HepG2 (cell line): Measurements from ENCODE around the gene OR5B12. TPM values are rescaled to one million over a fixed set of nuclear protein-coding genes. Genes with fewer than 3 reads are reported as not detected.

Source experiments
- ATAC-seq: fragments of 200-7000 bp; cut with Tn5 transposase; 3 replicates; pipeline ENCODE4 v1.9.1; 2020; ENCODE audit warnings: mild to moderate bottlenecking, moderate library complexity
- BruUV-seq: library from RNA; stranded (reverse); fragments of 400-500 nt; replicated peaks from 2 replicates; lab custom pipeline; 2021; lab: Mats Ljungman, UMichigan
- CTCF ChIA-PET: fragments of 300-600 bp; formaldehyde crosslinking; extraction: SDS; loops from one replicate; lab custom pipeline; 2021; ENCODE audit warnings: low total read pairs, inconsistent platforms, low intra/inter-chr PET ratio; lab: Yijun Ruan, JAX
- POLR2A ChIA-PET: fragments of 350-600 bp; sonication (Branson Sonifier 250); formaldehyde crosslinking; loops from one replicate; lab custom pipeline; 2020; ENCODE audit warnings: antibody characterized with exemption, inconsistent platforms; lab: Yijun Ruan, JAX
- DNase-seq: peaks from one replicate; pipeline ENCODE4 v3.0.0-alpha.2; 2015; ENCODE audit warnings: low spot score
- FAIRE-seq: peaks from 3 replicates; lab custom pipeline; 2011; peaks lifted over from hg19 to GRCh38; lab: Jason Lieb, UNC
- H2AFZ ChIP-seq: one replicate; pipeline ENCODE4 v1.6.1; 2011; ENCODE audit warnings: low read length, inconsistent platforms
- H3K27ac ChIP-seq: fragments of 300-600 bp; 3 replicates; pipeline ENCODE4 v1.8.0; 2011; ENCODE audit warnings: mixed run types, mild to moderate bottlenecking, mixed read lengths, low read length, inconsistent platforms; ENCODE audit not compliant: insufficient read depth; ENCODE audit errors: extremely low read length
- H3K27me3 ChIP-seq, 2 experiments: fragments of 200-600 bp in 1 of 2; 2 replicates in 1 of 2; 3 replicates in 1 of 2; pipeline versions ENCODE4 v1.6.0 to v1.8.0; 2011; ENCODE audit warnings: low read length in 2 of 2, mild to moderate bottlenecking in 2 of 2, moderate library complexity in 2 of 2, inconsistent platforms in 1 of 2; ENCODE audit not compliant: insufficient read depth in 2 of 2, control insufficient read depth in 1 of 2
- H3K36me3 ChIP-seq, 2 experiments: fragments of 200-600 bp in 1 of 2; replicated peaks in 1 of 2; 2 replicates in 1 of 2; 3 replicates in 1 of 2; pipeline versions ENCODE4 v1.5.1 to v1.8.0; 2011; ENCODE audit warnings: low read length in 2 of 2, inconsistent platforms in 1 of 2; ENCODE audit not compliant: insufficient read depth in 2 of 2, control insufficient read depth in 1 of 2
- H3K4me1 ChIP-seq: 2 replicates; pipeline ENCODE4 v1.5.1; 2012; ENCODE audit warnings: low read length, inconsistent platforms; ENCODE audit not compliant: insufficient read depth
- H3K4me2 ChIP-seq: 2 replicates; pipeline ENCODE4 v1.6.0; 2011; ENCODE audit warnings: low read depth, low read length, inconsistent platforms
- H3K4me3 ChIP-seq, 3 experiments: fragments of 200-600 bp in 1 of 3; sonication (generic), shearing (Covaris generic) in 1 of 3; replicated peaks in 1 of 3; 2 replicates each; pipeline ENCODE4 v1.5.1; 2011 to 2016; ENCODE audit warnings: low read length in 3 of 3, inconsistent platforms in 2 of 3, low read depth in 2 of 3, mild to moderate bottlenecking in 2 of 3, control low read depth in 1 of 3, mixed read lengths in 1 of 3; ENCODE audit not compliant: insufficient read depth in 1 of 3
- H3K79me2 ChIP-seq: one replicate; pipeline ENCODE4 v1.6.1; 2011; ENCODE audit warnings: low read length, inconsistent platforms; ENCODE audit not compliant: insufficient read depth
- H3K9ac ChIP-seq: 2 replicates; pipeline ENCODE4 v1.6.0; 2011; ENCODE audit warnings: mild to moderate bottlenecking, low read depth, low read length, inconsistent platforms; ENCODE audit not compliant: insufficient read depth
- H3K9me3 ChIP-seq: 2 replicates; pipeline ENCODE4 v1.5.1; 2012; ENCODE audit warnings: mild to moderate bottlenecking, low read length
- H4K20me1 ChIP-seq: 2 replicates; pipeline ENCODE4 v1.6.0; 2011; ENCODE audit warnings: inconsistent platforms, mild to moderate bottlenecking, low read length, moderate library complexity; ENCODE audit not compliant: insufficient read depth
- HOXA7 ChIP-seq: sonication (generic); formaldehyde crosslinking; IDR thresholded peaks from 2 replicates; pipeline ENCODE4 v1.8.1; 2022; ENCODE audit warnings: mild to moderate bottlenecking, missing genetic modification reagents, moderate library complexity
- RARG ChIP-seq: sonication (generic); formaldehyde crosslinking; IDR thresholded peaks from 2 replicates; pipeline ENCODE4 v1.4.0; 2020; ENCODE audit warnings: low read depth, mild to moderate bottlenecking, missing genetic modification reagents
- TEAD3 ChIP-seq: optimal IDR thresholded peaks from 2 replicates; pipeline ENCODE3; 2016; ENCODE audit warnings: borderline replicate concordance
- ZFYVE20 ChIP-seq: sonication (generic); formaldehyde crosslinking; IDR thresholded peaks from 2 replicates; pipeline ENCODE4 v1.8.0; 2023; ENCODE audit warnings: low read depth, mild to moderate bottlenecking, moderate library complexity, missing genetic modification reagents, borderline replicate concordance
- ZNF160 ChIP-seq: sonication (generic); formaldehyde crosslinking; IDR thresholded peaks from 2 replicates; pipeline ENCODE4 v1.8.0; 2022; ENCODE audit warnings: mild to moderate bottlenecking, inconsistent platforms, missing genetic modification reagents
- ZNF282 ChIP-seq: fragments of 450-650 bp; IDR thresholded peaks from 2 replicates; pipeline ENCODE4 v1.6.1; 2018; ENCODE audit not compliant: partially characterized antibody
- WGBS: methylation state at CpG from one replicate; pipeline ENCODE4 v1.1.6; 2017; ENCODE audit warnings: low lambda C conversion rate; 5-methylcytosine and 5-hydroxymethylcytosine counted together
- in situ Hi-C: cut with HindIII; loops from 2 replicates; pipeline ENCODE4 v1.10.0; 2017; ENCODE audit warnings: low pct_unique_long_range_greater_than_20kb; ENCODE audit not compliant: extremely low pct_ligation_motif_present
- intact Hi-C: fragments of 100-400 bp; cut with micrococcal nuclease; formaldehyde crosslinking; loops from one replicate; pipeline ENCODE4 v1.10.0; 2022; ENCODE audit not compliant: unreplicated experiment
- polyA plus RNA-seq, 8 experiments: library from polyadenylated mRNA; depleted of rRNA in 3 of 8; stranded (reverse) in 7 of 8; unstranded in 1 of 8; fragments of >200 nt; fragmentation: Illumina TruSeq in 4 of 8; extraction: Trizol in 4 of 8; gene quantifications; 2 replicates each; pipeline versions ENCODE4 v1.2.1 to v1.2.3, GENCODE V29; 2011 to 2016; ENCODE audit warnings: low read depth in 4 of 8, missing spikeins in 1 of 8, mixed read lengths in 1 of 8; ENCODE audit not compliant: insufficient read depth in 1 of 8
- total RNA-seq, 5 experiments: library from RNA; depleted of rRNA; stranded (reverse); fragments of >200 nt; fragmentation: Illumina TruSeq; extraction: Trizol; gene quantifications; 2 replicates each; pipeline ENCODE4 v1.2.3, GENCODE V29; 2016; ENCODE audit warnings: low read depth in 1 of 5
- TF ChIP-seq, protein P1 (sequence below): fragments of 450-650 bp; IDR thresholded peaks from 2 replicates; pipeline ENCODE4 v1.6.1; 2017; ENCODE audit warnings: mild to moderate bottlenecking
- TF ChIP-seq, protein P2 (sequence below): sonication (generic); formaldehyde crosslinking; IDR thresholded peaks from 2 replicates; pipeline ENCODE4 v1.4.0; 2020; ENCODE audit warnings: mild to moderate bottlenecking, missing genetic modification reagents, borderline replicate concordance
- TF ChIP-seq, protein P3 (sequence below): sonication (generic); formaldehyde crosslinking; IDR thresholded peaks from 2 replicates; pipeline ENCODE4 v1.4.0; 2020; ENCODE audit warnings: missing genetic modification reagents

OR5B12 gene
- total and polyA plus RNA-seq, 2 of the 13 experiments (the other 11 are each of a cell fraction or from before 2014, with no cell fraction given), result not detected

DNA sequence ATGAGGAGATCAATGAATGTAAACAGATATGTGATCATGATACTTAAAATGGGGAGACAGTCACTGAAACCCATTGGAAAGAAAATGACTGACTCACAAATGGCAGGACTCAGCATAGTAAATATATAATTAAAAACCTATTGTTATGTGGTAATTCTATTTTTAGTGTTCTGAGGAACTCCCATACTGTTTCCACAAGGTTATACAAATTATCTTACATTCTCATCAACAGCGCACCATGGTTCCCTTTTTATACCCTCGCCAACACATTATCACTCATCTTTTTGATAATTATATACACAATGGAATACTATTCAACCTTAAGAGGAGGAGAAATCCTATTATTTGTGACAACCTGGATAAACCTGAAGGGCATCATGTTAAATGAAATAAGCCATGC lies 48.8 kb upstream of the OR5B12 start:
- Histone ChIP-seq H3K4me1 (no peaks in the 10 kb centered on the region), H3K9ac (no peak overlapping the region), H4K20me1 (no peaks in the 10 kb centered on the region), H2AFZ (no peak overlapping the region), H3K9me3 (no peaks in the 10 kb centered on the region), H3K4me2 (no peak overlapping the region), H3K79me2 (no peaks in the 10 kb centered on the region), H3K27me3 (no peaks in the 10 kb centered on the region), H3K36me3 (no peaks in the 10 kb centered on the region), H3K4me3 (no peak overlapping the region), H3K27ac (no peak overlapping the region)
- FAIRE-seq (no peak), ATAC-seq (no peak), DNase-seq (no peak)
- in situ Hi-C loops (loop anchor here (25.0 kb wide), 1 partner anchor 329 kb away; no protein-coding TSS in a partner anchor), intact Hi-C loops (no loop called here)
- 41% methylated on average over 2 of the region's 2 CpGs for WGBS
- ChIA-PET POLR2A (no interaction called here), CTCF (no interaction called here)
- TF ChIP-seq TEAD3 (CRISPR knock-in tag) (no peak), HOXA7 (CRISPR knock-in tag) (no peak), RARG (no peak), ZFYVE20 (CRISPR knock-in tag) (no peak), ZNF160 (CRISPR knock-in tag) (no peak), ZNF282 (no peak)
- TF ChIP-seq, protein P1, sequence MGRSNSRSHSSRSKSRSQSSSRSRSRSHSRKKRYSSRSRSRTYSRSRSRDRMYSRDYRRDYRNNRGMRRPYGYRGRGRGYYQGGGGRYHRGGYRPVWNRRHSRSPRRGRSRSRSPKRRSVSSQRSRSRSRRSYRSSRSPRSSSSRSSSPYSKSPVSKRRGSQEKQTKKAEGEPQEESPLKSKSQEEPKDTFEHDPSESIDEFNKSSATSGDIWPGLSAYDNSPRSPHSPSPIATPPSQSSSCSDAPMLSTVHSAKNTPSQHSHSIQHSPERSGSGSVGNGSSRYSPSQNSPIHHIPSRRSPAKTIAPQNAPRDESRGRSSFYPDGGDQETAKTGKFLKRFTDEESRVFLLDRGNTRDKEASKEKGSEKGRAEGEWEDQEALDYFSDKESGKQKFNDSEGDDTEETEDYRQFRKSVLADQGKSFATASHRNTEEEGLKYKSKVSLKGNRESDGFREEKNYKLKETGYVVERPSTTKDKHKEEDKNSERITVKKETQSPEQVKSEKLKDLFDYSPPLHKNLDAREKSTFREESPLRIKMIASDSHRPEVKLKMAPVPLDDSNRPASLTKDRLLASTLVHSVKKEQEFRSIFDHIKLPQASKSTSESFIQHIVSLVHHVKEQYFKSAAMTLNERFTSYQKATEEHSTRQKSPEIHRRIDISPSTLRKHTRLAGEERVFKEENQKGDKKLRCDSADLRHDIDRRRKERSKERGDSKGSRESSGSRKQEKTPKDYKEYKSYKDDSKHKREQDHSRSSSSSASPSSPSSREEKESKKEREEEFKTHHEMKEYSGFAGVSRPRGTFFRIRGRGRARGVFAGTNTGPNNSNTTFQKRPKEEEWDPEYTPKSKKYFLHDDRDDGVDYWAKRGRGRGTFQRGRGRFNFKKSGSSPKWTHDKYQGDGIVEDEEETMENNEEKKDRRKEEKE, result no peak
- TF ChIP-seq, protein P2, sequence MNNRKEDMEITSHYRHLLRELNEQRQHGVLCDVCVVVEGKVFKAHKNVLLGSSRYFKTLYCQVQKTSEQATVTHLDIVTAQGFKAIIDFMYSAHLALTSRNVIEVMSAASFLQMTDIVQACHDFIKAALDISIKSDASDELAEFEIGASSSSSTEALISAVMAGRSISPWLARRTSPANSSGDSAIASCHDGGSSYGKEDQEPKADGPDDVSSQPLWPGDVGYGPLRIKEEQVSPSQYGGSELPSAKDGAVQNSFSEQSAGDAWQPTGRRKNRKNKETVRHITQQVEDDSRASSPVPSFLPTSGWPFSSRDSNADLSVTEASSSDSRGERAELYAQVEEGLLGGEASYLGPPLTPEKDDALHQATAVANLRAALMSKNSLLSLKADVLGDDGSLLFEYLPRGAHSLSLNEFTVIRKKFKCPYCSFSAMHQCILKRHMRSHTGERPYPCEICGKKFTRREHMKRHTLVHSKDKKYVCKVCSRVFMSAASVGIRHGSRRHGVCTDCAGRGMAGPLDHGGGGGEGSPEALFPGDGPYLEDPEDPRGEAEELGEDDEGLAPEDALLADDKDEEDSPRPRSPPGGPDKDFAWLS (CRISPR knock-in tag), result no peak
- TF ChIP-seq, protein P3, sequence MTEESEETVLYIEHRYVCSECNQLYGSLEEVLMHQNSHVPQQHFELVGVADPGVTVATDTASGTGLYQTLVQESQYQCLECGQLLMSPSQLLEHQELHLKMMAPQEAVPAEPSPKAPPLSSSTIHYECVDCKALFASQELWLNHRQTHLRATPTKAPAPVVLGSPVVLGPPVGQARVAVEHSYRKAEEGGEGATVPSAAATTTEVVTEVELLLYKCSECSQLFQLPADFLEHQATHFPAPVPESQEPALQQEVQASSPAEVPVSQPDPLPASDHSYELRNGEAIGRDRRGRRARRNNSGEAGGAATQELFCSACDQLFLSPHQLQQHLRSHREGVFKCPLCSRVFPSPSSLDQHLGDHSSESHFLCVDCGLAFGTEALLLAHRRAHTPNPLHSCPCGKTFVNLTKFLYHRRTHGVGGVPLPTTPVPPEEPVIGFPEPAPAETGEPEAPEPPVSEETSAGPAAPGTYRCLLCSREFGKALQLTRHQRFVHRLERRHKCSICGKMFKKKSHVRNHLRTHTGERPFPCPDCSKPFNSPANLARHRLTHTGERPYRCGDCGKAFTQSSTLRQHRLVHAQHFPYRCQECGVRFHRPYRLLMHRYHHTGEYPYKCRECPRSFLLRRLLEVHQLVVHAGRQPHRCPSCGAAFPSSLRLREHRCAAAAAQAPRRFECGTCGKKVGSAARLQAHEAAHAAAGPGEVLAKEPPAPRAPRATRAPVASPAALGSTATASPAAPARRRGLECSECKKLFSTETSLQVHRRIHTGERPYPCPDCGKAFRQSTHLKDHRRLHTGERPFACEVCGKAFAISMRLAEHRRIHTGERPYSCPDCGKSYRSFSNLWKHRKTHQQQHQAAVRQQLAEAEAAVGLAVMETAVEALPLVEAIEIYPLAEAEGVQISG (CRISPR knock-in tag), result no peak
- BruUV-seq, result no TSS peak
